ENCODE measurements around the gene RCSD1.

Gene RCSD1

GRCh38 chr1:167695147-167695546 lies 65.1 kb downstream of the RCSD1 start:
- TF ChIP-seq TAF1 (IDR thresholded peaks at IDR 0.05; ENCODE audit: low read depth) = no peak
- no peak for TF ChIP-seq ZBTB7A (IDR thresholded peaks at IDR 0.05; ENCODE audit: low read depth)
- TF ChIP-seq EP300 (IDR thresholded peaks at IDR 0.05; ENCODE audit: borderline replicate concordance) = no peak
- TF ChIP-seq CEBPB (IDR thresholded peaks at IDR 0.05) = no peak
- TF ChIP-seq, protein P1, sequence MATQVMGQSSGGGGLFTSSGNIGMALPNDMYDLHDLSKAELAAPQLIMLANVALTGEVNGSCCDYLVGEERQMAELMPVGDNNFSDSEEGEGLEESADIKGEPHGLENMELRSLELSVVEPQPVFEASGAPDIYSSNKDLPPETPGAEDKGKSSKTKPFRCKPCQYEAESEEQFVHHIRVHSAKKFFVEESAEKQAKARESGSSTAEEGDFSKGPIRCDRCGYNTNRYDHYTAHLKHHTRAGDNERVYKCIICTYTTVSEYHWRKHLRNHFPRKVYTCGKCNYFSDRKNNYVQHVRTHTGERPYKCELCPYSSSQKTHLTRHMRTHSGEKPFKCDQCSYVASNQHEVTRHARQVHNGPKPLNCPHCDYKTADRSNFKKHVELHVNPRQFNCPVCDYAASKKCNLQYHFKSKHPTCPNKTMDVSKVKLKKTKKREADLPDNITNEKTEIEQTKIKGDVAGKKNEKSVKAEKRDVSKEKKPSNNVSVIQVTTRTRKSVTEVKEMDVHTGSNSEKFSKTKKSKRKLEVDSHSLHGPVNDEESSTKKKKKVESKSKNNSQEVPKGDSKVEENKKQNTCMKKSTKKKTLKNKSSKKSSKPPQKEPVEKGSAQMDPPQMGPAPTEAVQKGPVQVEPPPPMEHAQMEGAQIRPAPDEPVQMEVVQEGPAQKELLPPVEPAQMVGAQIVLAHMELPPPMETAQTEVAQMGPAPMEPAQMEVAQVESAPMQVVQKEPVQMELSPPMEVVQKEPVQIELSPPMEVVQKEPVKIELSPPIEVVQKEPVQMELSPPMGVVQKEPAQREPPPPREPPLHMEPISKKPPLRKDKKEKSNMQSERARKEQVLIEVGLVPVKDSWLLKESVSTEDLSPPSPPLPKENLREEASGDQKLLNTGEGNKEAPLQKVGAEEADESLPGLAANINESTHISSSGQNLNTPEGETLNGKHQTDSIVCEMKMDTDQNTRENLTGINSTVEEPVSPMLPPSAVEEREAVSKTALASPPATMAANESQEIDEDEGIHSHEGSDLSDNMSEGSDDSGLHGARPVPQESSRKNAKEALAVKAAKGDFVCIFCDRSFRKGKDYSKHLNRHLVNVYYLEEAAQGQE (IDR thresholded peaks at IDR 0.05; ENCODE audit: low read depth) = no peak
- no peak for TF ChIP-seq RAD21 (IDR thresholded peaks at IDR 0.05; ENCODE audit: low read depth)
- TF ChIP-seq, protein P2, sequence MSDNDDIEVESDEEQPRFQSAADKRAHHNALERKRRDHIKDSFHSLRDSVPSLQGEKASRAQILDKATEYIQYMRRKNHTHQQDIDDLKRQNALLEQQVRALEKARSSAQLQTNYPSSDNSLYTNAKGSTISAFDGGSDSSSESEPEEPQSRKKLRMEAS (IDR thresholded peaks at IDR 0.05) = no peak
- TF ChIP-seq CREB1 (IDR thresholded peaks at IDR 0.05; ENCODE audit: low read depth) = no peak

DNA sequence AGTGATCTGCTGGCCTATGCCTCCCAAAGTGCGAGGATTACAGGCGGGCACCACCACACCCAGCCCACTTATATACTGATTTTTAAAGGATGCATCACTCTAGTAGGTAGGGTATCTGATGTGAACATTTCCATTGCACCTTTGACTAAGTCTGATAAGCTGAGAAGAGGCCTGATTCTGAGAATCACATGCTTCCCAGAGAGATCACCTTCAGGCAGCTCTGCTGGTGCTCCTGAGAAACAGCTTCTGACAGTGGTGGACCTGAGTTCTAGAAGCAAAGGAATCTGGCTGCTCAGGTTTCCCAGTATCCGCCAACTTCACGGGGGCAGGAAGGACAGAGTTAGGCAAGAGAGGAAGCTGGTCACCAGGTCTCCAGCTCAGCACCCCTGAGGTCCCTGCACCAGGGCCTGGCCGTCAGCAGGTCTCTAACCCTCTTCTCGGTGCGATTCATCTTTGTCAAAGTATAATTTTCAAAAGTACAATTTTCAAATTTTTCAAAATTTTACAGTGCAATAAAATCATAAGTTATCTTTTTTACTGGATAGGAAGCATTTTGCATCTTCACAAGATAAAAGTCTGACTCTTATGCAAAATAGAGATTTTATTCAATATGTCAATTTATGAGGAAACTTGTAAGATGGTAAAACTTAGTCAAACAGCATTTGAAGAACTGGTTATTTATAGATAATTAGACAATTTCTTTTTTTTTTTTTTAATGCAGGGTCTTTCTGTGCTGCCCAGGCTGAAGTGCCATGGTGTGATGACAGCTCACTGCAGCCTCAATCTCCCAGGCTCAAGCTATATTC lies 65.9 kb downstream of the RCSD1 start:
- TF ChIP-seq EP300 (IDR thresholded peaks at IDR 0.05; ENCODE audit: borderline replicate concordance) = no peak
- TF ChIP-seq EGR1 (IDR thresholded peaks at IDR 0.05) = no peak
- TF ChIP-seq USF1 (IDR thresholded peaks at IDR 0.05) = no peak
- TF ChIP-seq CEBPB (IDR thresholded peaks at IDR 0.05) = no peak
- TF ChIP-seq, protein P2 (IDR thresholded peaks at IDR 0.05) = no peak
- TF ChIP-seq RAD21 (IDR thresholded peaks at IDR 0.05; ENCODE audit: low read depth) = no peak
- TF ChIP-seq FOXM1 (IDR thresholded peaks at IDR 0.05; ENCODE audit: borderline replicate concordance, low read depth) = no peak
- TF ChIP-seq CREB1 (IDR thresholded peaks at IDR 0.05; ENCODE audit: low read depth) = no peak
- no peak for TF ChIP-seq YY1 (IDR thresholded peaks at IDR 0.05; ENCODE audit: low read depth)
- TF ChIP-seq NFIC (IDR thresholded peaks at IDR 0.05) = no peak
- no peak for TF ChIP-seq ZBTB7A (IDR thresholded peaks at IDR 0.05; ENCODE audit: low read depth)
- TF ChIP-seq, protein P1 (IDR thresholded peaks at IDR 0.05; ENCODE audit: low read depth) = no peak
- no peak for TF ChIP-seq TCF12 (IDR thresholded peaks at IDR 0.05; ENCODE audit: low read depth)

DNA sequence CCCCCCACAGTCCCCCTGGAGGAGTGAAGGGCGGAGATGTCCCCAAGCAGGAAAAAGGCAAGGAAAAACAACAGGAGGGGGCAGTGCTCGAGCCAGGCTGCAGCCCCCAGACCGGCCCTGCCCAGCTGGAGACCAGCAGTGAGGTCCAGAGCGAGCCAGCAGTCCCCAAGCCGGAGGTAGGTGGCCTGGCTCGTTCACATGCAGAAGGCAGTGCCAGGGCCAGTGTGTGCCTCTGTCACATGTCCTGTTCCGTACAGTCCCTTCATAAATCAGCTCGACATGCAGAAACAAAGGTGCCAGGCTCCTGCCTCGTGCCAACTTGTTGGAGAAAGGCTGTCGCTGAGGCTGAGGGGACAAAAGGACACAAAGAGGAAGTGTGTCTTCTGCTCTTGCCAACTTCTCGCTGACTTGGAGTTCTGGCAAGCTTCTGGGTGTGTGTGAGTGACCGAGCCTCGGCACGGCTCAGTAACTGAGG lies 67.7 kb downstream of the RCSD1 start:
- TF ChIP-seq ZBTB7A (IDR thresholded peaks at IDR 0.05; ENCODE audit: low read depth) (no peak), YY1 (IDR thresholded peaks at IDR 0.05; ENCODE audit: low read depth) (no peak), USF1 (IDR thresholded peaks at IDR 0.05) (peak; percentile 41), TAF1 (IDR thresholded peaks at IDR 0.05; ENCODE audit: low read depth) (no peak)
- TF ChIP-seq, protein P2 (IDR thresholded peaks at IDR 0.05) = peak; percentile 54; the same call in 1 of the 2 replicates

DNA sequence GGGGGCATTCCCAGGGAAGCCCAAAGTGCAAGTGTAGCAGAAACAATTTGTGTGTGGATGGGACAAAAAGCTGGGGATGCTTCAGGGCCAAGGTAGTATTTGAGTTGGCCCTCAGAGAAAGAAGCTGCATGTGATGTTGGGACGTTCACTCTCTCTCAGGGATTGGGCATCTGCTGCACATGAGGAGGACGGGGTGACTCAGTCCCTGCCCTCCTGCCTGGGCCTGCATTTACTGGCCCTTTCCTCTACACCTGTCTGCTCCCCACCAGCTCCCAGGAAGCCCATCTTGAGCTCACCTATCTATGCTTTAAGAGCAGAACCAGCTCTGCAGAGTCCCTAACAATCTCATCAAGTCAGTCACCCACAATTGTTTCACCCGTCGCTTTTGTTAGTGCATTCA lies 68.3 kb downstream of the RCSD1 start:
- TF ChIP-seq EP300 (IDR thresholded peaks at IDR 0.05; ENCODE audit: borderline replicate concordance) (no peak), ZBTB7A (IDR thresholded peaks at IDR 0.05; ENCODE audit: low read depth) (no peak), EGR1 (IDR thresholded peaks at IDR 0.05) (no peak), RAD21 (IDR thresholded peaks at IDR 0.05; ENCODE audit: low read depth) (no peak), FOXM1 (IDR thresholded peaks at IDR 0.05; ENCODE audit: borderline replicate concordance, low read depth) (no peak), YY1 (IDR thresholded peaks at IDR 0.05; ENCODE audit: low read depth) (no peak), TEAD4 (IDR thresholded peaks at IDR 0.05) (no peak), CREB1 (IDR thresholded peaks at IDR 0.05; ENCODE audit: low read depth) (no peak), NFIC (IDR thresholded peaks at IDR 0.05) (no peak), TAF1 (IDR thresholded peaks at IDR 0.05; ENCODE audit: low read depth) (no peak), TCF12 (IDR thresholded peaks at IDR 0.05; ENCODE audit: low read depth) (no peak), USF1 (IDR thresholded peaks at IDR 0.05) (no peak), CEBPB (IDR thresholded peaks at IDR 0.05) (no peak)
- TF ChIP-seq, protein P2 (IDR thresholded peaks at IDR 0.05) = no peak
- TF ChIP-seq, protein P1 (IDR thresholded peaks at IDR 0.05; ENCODE audit: low read depth) = no peak
